Activated CD8-positive, alpha-beta memory T cell treated with anti-CD3 and anti-CD28 coated beads, Interleukin-2, amount 50 U/mL, for 48 hours (primary cell): Measurements from ENCODE around the gene GSTT4.
"Not testable (repeated sequence)": the region's sequence is repeated elsewhere in the genome, so short reads cannot be mapped to it uniquely, and the experiment has no call there.

Experiments
- DNase-seq: peaks from one replicate; pipeline ENCODE4 v3.0.0-alpha.2; 2020

Gene GSTT4

DNA sequence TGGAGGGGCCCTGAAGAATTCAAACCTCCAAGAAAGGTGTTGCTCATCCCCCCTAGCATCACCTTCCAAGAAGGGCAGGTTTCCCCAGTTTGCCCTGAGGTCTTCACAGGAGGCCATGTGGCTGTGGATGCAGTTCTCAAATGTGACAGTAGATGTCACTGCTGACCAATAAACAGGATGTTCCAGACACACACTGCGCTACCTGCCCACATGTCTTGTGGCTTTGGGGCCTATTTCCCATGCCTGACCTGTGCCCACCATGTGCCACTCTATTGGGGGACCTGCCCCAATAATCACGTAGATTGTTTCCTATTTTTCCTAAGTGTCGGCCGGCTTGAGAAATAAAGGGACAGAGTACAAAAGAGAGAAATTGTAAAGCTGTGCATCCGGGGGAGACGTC lies 20.8 kb downstream of the GSTT4 start:
- DNase-seq, result no peak

DNA sequence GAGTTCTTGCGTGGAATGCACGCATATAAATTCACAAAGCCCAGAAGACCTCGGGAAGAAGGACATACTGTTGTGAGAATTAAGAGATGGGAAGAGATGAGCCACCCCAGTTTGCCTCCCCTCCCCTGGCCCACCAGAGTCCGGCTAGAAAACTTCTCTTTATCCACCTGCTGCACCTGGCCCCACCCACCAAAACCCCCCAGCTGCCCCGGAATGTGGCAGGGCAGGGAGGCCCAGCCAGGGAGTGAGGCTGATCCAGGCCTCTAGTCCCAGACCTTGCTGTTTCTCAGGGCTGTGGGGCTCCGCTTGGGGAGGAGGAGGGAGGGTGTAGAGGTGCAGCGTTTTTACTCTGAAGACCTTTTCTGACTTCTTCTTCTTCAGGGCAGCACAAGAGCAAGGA lies 24.7 kb downstream of the GSTT4 start:
- not testable (repeated sequence) for DNase-seq

DNA sequence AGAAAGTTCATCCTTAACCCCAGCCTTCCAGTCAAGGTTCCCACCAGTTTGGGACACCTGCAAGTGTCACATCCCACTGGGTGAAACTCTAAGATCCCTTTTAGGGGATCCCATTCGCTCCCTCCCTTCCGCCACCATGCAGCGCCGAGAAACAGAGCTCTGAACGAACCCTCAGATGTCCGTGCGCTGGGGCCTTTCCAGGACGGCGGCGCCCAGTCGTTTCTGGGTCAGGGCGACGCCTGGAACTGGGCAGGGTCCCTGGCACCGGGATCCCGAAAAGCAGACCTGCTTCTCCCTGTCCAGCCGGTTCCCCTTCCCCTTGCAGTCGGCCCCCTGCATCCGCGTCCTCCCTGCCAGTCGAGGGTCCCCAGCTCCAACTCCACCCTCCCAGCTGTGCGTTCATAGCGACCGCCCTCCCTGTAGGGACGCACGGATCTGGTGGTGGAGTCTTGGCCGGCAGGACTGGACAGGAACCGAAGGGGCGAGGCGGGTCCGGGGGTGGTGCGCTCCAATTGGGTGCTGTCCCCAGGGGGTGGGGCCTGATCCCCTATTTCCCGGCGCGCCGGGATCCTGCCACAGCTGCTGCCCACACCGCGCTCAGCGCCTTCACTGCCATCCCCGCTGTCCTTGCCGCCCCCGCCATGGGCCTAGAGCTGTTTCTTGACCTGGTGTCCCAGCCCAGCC lies 25.6 kb downstream of the GSTT4 start, which contains the start of gene GSTT2:
TSS of gene GSTT2 (plus strand) at position 578 of the 684 bp plus-strand sequence.
- DNase-seq, result not testable (repeated sequence)

DNA sequence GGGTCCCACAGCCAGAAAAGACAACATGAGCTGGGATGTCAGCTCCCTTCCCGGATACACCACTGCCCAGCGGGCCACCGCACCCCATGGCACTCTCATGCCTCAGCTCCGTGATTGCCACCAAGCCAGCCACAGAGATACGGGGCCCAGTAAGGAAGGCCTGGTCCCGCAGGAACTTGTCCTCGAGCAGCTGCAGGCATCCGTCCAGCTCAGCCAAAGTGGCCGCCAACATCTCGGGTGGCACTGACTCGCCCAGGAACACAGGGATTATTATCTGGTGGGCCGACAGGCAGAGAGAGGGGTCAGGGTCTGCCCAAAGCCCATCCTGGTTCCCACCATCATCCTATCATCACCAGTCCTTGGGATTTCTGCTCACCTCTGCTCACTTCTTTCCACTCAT lies 27.9 kb downstream of the GSTT4 start:
- DNase-seq, result not testable (repeated sequence)

DNA sequence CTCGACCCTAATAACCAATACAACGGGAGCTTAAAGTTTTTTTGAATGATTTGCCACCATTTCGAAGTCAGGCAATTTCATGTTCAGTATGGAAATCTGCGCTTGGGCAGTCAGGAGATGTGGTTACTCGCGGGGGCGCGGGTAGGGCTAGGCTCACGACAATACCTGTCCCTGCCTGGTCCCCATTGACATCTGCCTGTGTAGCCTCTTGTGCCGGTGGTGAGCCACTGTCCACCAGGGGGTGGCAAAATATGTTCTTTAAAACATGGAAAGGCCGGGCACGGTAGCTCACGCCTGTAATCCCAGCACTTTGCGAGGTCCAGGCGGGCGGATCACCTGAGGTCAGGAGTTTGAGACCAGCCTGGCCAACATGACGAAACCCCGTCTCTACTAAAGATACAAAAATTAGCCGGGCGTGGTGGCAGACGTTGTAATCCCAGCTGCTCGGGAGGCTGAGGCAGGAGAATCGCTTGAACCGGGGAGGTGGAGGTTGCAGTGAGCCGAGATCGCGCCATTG lies 30.4 kb downstream of the GSTT4 start:
- DNase-seq, result not testable (repeated sequence)

DNA sequence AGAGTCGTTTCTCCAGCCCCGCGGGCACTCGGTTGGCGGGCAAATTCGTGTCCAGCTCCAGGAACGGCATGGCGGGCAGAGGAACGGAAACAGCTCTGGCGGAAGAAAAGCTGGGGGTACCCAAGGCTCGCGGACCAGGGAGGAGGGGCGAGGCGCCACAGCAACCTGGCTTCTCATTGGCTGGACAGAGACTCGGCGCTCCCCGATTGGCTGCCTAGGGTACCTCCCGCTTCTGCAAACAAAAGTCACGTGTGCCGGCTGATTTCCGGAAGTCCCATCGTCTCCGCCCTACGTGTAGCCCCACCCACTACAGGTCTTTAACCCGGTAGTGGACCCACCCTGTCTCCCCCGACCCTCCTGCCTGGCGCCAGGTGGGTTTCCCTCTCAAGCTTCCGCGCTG lies 30.9 kb downstream of the GSTT4 start, which contains the start of gene DDT:
TSS of gene DDT (minus strand) at position 97 of the 400 bp plus-strand sequence. CDS start at position 70, 27 bp downstream.
- DNase-seq, result not testable (repeated sequence)

DNA sequence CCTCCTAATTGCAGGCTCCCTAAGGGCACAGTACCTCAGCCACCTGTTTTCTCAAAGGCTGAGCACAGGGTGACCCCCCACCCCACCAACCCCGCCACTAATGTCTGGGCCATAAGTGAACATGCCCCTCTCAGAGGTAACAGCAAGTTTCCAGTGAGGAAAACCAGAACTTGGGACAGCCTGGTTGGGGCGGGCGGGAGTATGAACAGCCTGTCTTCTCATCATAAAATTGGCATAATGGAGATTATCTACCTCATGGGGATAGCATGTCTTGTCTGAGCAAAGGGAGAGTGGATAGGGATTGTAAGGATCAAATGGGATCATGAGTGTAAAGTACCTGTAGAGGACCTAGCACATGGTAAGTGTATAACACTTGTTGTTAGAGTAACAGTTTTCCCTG lies 33.3 kb downstream of the GSTT4 start:
- DNase-seq, result not testable (repeated sequence)

DNA sequence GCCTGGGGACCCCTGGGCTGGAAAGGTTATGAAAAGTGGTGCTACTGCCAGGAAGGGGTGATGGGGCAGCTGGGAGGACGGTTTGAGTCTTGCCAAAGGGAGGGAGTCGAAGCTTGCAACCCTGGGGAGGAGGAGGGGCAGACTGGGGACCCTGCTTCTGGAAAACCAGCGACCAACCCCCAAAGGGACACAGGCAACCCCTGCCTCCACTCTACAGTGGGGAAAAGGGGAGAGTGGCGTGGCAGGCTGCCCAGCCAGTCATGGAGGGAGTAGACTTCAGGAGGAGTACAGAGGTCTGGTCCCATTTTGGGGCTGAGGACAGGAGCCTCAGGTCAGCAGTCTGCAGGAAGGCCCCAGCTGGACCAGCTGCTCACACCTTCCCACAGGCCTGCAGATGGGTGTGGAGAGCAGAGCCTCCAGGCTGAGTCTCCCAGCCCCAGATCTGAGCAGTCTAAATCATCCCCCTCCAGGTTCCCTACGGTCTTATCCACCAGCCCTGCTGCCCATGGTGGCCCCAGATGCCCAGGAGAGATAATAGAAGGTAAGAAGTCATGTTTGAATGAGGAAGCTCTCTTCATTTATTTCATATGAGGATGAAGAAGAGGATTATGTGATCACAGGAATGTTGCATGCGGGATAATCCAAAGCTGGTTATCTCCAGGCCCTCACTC lies 34.3 kb downstream of the GSTT4 start:
- no peak for DNase-seq

DNA sequence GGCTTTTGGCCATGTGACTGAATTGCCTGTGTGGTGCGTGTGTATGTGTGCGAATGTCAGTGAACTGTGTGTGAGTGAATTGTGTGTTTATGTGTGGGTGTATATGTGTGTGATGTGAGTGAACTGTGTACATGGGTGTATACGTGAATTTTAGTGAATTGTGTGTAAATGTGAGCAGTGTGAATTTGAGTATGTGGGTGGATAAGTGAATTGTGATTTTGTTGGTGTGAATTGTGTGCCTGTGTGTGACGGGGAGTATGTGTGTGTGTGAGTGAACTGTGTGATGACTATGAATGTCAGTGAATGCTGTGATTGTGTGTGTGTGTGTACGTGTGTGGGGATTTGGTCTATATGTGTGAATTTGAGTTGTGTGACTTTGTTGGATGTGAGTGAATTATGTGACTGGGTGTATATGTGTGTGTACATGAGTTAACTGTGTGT lies 35.0 kb downstream of the GSTT4 start:
- no peak for DNase-seq

DNA sequence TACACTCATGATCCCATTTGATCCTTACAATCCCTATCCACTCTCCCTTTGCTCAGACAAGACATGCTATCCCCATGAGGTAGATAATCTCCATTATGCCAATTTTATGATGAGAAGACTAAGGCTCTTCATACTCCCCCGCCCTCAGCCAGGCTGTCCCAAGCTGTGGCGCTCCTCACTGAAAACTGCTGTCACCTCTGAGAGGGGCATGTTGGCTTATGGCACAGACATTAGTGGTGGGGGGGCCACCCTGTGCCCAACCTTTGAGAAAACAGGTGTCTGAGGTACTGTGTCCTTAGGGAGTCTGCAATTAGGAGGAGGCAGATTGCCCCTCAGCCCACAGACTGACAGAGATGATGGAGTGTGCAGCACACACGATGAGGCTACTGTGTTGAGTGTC lies 36.2 kb downstream of the GSTT4 start:
- no peak for DNase-seq

DNA sequence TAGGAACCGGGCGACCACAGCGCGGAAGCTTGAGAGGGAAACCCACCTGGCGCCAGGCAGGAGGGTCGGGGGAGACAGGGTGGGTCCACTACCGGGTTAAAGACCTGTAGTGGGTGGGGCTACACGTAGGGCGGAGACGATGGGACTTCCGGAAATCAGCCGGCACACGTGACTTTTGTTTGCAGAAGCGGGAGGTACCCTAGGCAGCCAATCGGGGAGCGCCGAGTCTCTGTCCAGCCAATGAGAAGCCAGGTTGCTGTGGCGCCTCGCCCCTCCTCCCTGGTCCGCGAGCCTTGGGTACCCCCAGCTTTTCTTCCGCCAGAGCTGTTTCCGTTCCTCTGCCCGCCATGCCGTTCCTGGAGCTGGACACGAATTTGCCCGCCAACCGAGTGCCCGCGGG lies 38.7 kb downstream of the GSTT4 start, which contains the start of gene DDTL:
TSS of gene DDTL (plus strand) at position 321 of the 400 bp plus-strand sequence. CDS start at position 348, 27 bp downstream.
- not testable (repeated sequence) for DNase-seq

DNA sequence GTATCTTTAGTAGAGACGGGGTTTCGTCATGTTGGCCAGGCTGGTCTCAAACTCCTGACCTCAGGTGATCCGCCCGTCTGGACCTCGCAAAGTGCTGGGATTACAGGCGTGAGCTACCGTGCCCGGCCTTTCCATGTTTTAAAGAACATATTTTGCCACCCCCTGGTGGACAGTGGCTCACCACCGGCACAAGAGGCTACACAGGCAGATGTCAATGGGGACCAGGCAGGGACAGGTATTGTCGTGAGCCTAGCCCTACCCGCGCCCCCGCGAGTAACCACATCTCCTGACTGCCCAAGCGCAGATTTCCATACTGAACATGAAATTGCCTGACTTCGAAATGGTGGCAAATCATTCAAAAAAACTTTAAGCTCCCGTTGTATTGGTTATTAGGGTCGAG lies 39.2 kb downstream of the GSTT4 start:
- not testable (repeated sequence) for DNase-seq

DNA sequence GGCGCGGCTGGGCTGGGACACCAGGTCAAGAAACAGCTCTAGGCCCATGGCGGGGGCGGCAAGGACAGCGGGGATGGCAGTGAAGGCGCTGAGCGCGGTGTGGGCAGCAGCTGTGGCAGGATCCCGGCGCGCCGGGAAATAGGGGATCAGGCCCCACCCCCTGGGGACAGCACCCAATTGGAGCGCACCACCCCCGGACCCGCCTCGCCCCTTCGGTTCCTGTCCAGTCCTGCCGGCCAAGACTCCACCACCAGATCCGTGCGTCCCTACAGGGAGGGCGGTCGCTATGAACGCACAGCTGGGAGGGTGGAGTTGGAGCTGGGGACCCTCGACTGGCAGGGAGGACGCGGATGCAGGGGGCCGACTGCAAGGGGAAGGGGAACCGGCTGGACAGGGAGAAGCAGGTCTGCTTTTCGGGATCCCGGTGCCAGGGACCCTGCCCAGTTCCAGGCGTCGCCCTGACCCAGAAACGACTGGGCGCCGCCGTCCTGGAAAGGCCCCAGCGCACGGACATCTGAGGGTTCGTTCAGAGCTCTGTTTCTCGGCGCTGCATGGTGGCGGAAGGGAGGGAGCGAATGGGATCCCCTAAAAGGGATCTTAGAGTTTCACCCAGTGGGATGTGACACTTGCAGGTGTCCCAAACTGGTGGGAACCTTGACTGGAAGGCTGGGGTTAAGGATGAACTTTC lies 44.0 kb downstream of the GSTT4 start, which contains the start of gene GSTT2B:
TSS of gene GSTT2B (minus strand) at position 112 of the 688 bp plus-strand sequence. CDS start at position 48, 64 bp downstream.
- DNase-seq, result not testable (repeated sequence)

DNA sequence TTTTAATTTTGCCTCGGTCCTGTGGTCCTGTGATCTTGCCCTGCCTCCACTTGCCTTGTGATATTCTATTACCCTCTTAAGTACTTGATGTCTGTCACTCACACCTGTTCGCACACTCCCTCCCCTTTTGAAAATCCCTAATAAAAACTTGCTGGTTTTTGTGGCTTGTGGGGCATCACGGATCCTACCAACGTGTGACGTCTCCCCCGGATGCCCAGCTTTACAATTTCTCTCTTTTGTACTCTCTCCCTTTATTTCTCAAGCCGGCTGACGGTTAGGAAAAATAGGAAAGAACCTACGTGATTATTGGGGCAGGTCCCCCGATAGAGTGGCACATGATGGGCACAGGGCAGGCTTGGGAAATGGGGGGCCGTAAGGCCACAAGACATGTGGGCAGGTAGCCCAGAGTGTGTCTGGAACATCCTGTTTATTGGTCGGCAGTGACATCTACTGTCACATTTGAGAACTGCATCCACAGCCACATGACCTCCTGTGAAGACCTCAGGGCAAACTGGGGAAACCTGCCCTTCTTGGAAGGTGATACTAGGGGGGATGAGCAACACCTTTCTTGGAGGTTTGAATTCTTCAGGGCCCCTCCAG lies 48.9 kb downstream of the GSTT4 start:
- DNase-seq, result peak; percentile 92

DNA sequence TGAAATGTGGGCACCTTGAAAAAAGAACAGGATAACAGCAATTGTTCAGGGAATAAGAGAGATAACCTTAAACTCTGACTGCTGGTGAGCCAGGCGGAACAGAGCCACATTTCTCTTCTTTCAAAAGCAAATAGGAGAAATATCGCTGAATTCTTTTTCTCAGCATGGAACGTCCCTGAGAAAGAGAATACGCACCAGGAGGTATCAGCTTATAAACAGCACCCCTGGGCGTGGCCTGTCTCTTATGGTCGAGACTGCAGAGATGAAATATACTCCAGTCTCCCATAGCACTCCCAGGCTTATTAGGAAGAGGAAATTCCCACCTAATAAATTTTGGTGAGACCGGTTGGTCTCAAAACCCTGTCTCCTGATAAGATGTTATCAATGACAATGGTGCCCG lies 49.4 kb downstream of the GSTT4 start:
- DNase-seq, result not testable (repeated sequence)

DNA sequence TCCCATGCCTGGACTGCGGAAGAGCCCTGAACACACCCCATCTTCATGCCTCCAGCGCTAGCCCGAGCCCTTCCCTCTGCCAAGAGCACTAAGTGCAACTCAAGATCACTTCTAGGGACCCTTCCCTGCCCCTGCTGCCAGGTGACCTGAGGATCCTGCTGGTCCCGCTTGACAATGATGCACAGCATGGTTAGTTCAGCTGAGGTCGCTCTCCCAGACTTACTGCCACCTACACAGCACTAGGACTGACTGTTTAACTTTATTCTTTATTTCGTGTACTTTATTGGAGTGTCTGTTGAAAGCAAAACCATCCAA lies 50.3 kb downstream of the GSTT4 start:
- DNase-seq, result not testable (repeated sequence)

DNA sequence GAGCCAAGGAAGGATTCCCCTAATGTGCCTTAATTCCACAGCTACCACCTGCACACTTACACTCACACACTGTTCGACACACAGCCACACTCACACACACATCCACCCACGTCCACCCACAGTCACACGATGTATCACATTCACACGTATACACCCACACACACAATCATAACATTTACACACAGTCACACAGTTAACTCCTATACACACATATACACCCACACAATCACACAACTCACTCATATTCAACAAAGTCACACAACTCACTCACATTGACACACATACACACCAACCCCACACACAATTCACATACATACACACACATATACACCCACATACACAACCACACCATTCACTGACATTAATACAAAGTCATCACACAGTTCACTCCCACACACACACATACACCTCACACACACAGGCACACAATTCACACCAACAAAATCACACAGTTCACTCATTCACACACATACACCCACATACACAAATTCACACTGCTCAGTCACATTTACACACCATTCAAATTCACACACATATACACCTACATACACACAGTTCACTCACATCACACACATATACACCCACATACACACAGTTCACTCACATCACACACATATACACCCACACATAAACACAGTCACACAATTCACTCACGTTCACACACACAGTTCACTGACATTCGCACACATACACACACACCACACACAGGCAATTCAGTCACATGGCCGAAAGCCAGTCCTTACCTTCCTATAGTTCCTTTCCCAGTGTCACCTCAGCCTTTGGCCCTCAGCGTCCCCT lies 50.9 kb downstream of the GSTT4 start:
- not testable (repeated sequence) for DNase-seq

DNA sequence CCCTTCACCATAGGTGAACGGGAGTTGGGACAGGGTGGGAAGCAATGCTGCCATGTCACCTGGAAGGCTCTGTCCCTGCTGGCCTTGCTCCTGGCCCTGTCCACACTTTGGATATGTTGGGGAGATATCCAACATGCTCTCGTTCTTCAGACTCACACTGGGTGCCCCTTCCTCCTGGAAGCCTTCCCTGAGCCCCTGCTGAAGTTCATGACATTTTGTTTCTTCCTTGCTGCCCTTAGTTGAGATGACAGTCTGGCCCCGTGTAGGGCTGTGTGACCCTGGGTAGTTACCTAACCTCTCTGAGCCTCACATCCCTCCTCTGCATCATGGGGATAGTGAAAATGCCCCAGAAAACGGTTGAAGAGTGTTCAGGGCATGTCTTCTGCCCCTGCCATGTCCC lies 51.8 kb downstream of the GSTT4 start:
- not testable (repeated sequence) for DNase-seq

DNA sequence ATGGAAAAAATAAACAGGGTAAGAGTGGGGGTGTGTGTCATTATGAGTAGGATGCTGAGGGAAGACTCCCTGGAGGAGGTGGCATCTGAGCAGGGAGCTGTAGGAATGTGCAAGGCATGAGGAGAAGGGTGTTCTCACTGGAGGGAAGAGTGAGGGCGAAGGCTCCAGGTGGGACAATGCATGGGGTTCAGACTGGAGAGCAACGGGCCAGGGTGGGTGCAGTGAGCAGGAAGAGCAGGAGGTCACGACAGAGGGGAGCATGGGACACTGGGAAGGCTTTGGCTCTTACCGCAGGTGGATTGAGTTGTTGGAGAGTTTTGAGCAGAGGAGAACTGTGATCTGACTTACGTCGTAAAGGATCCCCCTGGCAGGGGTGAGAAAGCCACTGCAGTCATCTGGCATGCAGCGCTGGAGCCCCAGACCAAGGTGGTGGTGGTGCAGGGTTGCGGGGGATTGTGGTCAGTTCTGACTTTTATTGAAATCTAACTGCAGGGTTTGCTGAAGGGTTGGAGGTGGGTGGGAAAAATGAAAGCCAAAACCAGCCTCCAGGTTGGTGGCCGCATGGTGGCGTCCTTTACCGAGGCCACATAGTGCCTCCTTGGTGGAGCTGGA lies 52.4 kb downstream of the GSTT4 start:
- not testable (repeated sequence) for DNase-seq

DNA sequence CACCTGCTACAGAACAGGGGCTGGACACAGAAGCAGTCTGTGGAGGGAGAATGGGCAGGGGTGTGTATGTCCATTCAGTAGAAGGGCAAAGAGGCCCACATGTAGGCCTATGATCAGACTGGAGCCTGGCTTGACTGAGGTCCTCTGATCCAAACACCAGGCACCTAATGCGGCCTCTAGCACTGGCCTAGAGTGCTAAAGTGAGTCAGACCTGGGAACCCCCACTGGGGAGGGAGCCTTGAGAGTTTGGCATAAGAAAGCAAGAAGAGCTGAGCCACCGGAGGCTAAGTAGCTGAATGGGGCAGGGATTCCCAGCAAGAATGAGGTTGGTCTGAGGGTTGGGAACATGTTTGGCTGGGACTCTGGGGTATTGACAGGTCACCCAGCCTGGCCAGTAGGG lies 53.9 kb downstream of the GSTT4 start:
- not testable (repeated sequence) for DNase-seq

DNA sequence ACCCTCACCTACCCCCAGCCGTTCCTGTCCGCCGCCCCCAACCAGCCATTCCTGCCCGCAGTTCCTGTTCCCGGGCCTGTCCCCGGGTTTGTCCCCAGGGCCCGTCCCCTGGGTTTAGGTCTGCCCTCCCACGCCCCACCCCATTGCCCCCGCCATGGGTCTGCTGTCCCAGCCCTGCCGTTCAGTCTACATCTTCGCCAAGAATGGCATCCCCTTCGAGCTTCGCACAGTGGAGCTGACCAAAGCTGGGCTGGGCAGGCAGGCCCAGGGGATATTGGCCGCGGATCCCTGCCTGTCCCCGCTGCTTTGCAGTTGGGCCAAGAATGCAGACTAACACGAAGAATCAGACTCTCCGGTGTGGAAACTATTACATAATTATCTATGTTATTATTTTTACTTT lies 55.5 kb downstream of the GSTT4 start:
- DNase-seq, result not testable (repeated sequence)
